ENCODE measurements around the gene PRDM16.

DNA sequence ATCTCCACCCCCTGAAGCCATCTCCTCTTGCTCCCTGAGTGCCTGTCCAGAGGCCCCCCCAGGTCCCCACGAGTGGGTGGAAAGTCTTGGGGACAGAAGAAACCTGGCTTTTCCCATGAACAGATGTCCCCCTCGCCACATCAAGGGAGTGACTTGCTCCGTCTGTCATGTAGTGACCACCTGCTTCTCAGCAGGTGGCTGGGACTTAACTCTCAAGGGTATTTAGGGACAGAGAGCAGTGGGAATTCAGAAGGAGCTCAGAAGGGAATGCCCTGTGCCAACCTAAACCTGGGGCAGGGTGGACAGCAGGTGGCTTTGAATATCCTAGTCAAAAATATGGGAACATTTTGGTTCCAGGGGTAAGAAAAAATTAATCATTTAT, 139.8 kb downstream of the PRDM16 start:
- TF ChIP-seq, protein P1, sequence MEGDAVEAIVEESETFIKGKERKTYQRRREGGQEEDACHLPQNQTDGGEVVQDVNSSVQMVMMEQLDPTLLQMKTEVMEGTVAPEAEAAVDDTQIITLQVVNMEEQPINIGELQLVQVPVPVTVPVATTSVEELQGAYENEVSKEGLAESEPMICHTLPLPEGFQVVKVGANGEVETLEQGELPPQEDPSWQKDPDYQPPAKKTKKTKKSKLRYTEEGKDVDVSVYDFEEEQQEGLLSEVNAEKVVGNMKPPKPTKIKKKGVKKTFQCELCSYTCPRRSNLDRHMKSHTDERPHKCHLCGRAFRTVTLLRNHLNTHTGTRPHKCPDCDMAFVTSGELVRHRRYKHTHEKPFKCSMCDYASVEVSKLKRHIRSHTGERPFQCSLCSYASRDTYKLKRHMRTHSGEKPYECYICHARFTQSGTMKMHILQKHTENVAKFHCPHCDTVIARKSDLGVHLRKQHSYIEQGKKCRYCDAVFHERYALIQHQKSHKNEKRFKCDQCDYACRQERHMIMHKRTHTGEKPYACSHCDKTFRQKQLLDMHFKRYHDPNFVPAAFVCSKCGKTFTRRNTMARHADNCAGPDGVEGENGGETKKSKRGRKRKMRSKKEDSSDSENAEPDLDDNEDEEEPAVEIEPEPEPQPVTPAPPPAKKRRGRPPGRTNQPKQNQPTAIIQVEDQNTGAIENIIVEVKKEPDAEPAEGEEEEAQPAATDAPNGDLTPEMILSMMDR (IDR thresholded peaks at IDR 0.05): no peak
- TF ChIP-seq POLR2A (IDR thresholded peaks at IDR 0.05): no peak

Measured in uterus (tissue), 2 donors.